IMR-90 (cell line): ENCODE results near the gene MCF2L2. TPM values are rescaled to one million over a fixed set of nuclear protein-coding genes. Genes with fewer than 3 reads are reported as not detected.

Experiments
- ATAC-seq: fragments of 200-7000 bp; cut with Tn5 transposase; 2 replicates; pipeline ENCODE4 v1.9.1; 2020; ENCODE audit warnings: low read depth, mild to moderate bottlenecking, moderate library complexity
- BruUV-seq: library from RNA; stranded (reverse); fragments of 400-500 nt; replicated peaks from 2 replicates; lab custom pipeline; 2021; lab: Mats Ljungman, UMichigan
- CTCF ChIA-PET: fragments of 300-600 bp; formaldehyde crosslinking; extraction: SDS; loops from one replicate; lab custom pipeline; 2021; ENCODE audit warnings: antibody characterized with exemption; lab: Yijun Ruan, JAX
- POLR2A ChIA-PET: fragments of 300-600 bp; sonication (Branson Sonifier 250); formaldehyde crosslinking; loops from one replicate; lab custom pipeline; 2022; ENCODE audit warnings: antibody characterized with exemption; ENCODE audit not compliant: unreplicated experiment; lab: Charles Lee
- DNase-seq: peaks from one replicate; pipeline ENCODE4 v3.0.0; 2013
- H2AFZ ChIP-seq: replicated peaks from 2 replicates; pipeline ENCODE3; 2013; ENCODE audit warnings: low read length, mild to moderate bottlenecking; ENCODE audit not compliant: poor library complexity
- H2AK5ac ChIP-seq: 2 replicates; pipeline ENCODE4 v1.6.1; 2013; ENCODE audit warnings: low read depth, low read length, inconsistent platforms
- H2AK9ac ChIP-seq: replicated peaks from 2 replicates; pipeline ENCODE3; 2013; ENCODE audit warnings: mild to moderate bottlenecking, low read depth, low read length, moderate library complexity; ENCODE audit not compliant: poor library complexity
- H2BK120ac ChIP-seq: 2 replicates; pipeline ENCODE4 v1.6.1; 2013; ENCODE audit warnings: low read depth, low read length, inconsistent platforms
- H2BK15ac ChIP-seq: 3 replicates; pipeline ENCODE4 v1.6.1; 2013; ENCODE audit warnings: low read depth, low read length, inconsistent platforms
- H2BK20ac ChIP-seq: 2 replicates; pipeline ENCODE4 v1.6.1; 2013; ENCODE audit warnings: low read depth, mild to moderate bottlenecking, inconsistent platforms, low read length, moderate library complexity
- H2BK5ac ChIP-seq: 2 replicates; pipeline ENCODE4 v1.6.1; 2013; ENCODE audit warnings: mild to moderate bottlenecking, low read depth, low read length, inconsistent platforms; ENCODE audit not compliant: poor library complexity, severe bottlenecking
- H3K14ac ChIP-seq: replicated peaks from 2 replicates; pipeline ENCODE4 v1.6.1; 2013; ENCODE audit warnings: low read depth, low read length, inconsistent platforms
- H3K18ac ChIP-seq: 2 replicates; pipeline ENCODE4 v1.6.1; 2013; ENCODE audit warnings: low read depth, low read length, control low read depth
- H3K23ac ChIP-seq: 2 replicates; pipeline ENCODE4 v1.6.1; 2013; ENCODE audit warnings: low read depth, low read length, inconsistent platforms
- H3K27ac ChIP-seq: 2 replicates; pipeline ENCODE4 v1.5.1; 2013; ENCODE audit warnings: mild to moderate bottlenecking, control low read depth, low read length; ENCODE audit not compliant: insufficient read depth
- H3K27me3 ChIP-seq: 2 replicates; pipeline ENCODE4 v1.6.1; 2013; ENCODE audit warnings: low read length; ENCODE audit not compliant: control insufficient read depth, insufficient read depth
- H3K36me3 ChIP-seq: 2 replicates; pipeline ENCODE4 v1.6.1; 2013; ENCODE audit warnings: low read length, mixed read lengths; ENCODE audit not compliant: control insufficient read depth, insufficient read depth
- H3K4ac ChIP-seq: 2 replicates; pipeline ENCODE4 v1.6.1; 2013; ENCODE audit warnings: low read depth, low read length, inconsistent platforms
- H3K4me1 ChIP-seq: 2 replicates; pipeline ENCODE4 v1.6.1; 2013; ENCODE audit warnings: low read length, mixed read lengths; ENCODE audit not compliant: control insufficient read depth, insufficient read depth
- H3K4me2 ChIP-seq: 2 replicates; pipeline ENCODE4 v1.6.1; 2013; ENCODE audit warnings: low read depth, mild to moderate bottlenecking, control low read depth, low read length, moderate library complexity
- H3K4me3 ChIP-seq: 2 replicates; pipeline ENCODE4 v1.5.1; 2013; ENCODE audit warnings: low read depth, mild to moderate bottlenecking, control low read depth, low read length, moderate library complexity; ENCODE audit not compliant: insufficient read depth
- H3K56ac ChIP-seq: 2 replicates; pipeline ENCODE4 v1.6.1; 2013; ENCODE audit warnings: low read length, inconsistent platforms; ENCODE audit not compliant: insufficient read depth; ENCODE audit errors: extremely low read depth
- H3K79me1 ChIP-seq, 2 experiments: 2 replicates each; pipeline ENCODE4 v1.6.1; 2013; ENCODE audit warnings: low read length in 2 of 2, inconsistent platforms in 1 of 2, low read depth in 1 of 2
- H3K9ac ChIP-seq: 2 replicates; pipeline ENCODE4 v1.6.1; 2013; ENCODE audit warnings: low read depth, low read length, control low read depth
- H3K9me1 ChIP-seq: 2 replicates; pipeline ENCODE4 v1.6.1; 2013; ENCODE audit warnings: low read length, inconsistent platforms; ENCODE audit not compliant: insufficient read depth
- H3K9me3 ChIP-seq: 2 replicates; pipeline ENCODE4 v1.6.1; 2013; ENCODE audit warnings: low read length; ENCODE audit not compliant: control insufficient read depth, insufficient read depth
- H4K20me1 ChIP-seq: 2 replicates; pipeline ENCODE4 v1.6.1; 2013; ENCODE audit warnings: low read length, inconsistent platforms; ENCODE audit not compliant: insufficient read depth
- H4K5ac ChIP-seq: 2 replicates; pipeline ENCODE4 v1.6.1; 2013; ENCODE audit warnings: mild to moderate bottlenecking, low read depth, low read length, control low read depth
- H4K8ac ChIP-seq, 2 experiments: 2 replicates each; pipeline ENCODE4 v1.6.1; 2013; ENCODE audit warnings: low read depth in 2 of 2, low read length in 2 of 2, control low read depth in 1 of 2, inconsistent platforms in 1 of 2
- H4K91ac ChIP-seq: 2 replicates; pipeline ENCODE4 v1.6.1; 2013; ENCODE audit warnings: low read depth, low read length, inconsistent platforms; ENCODE audit not compliant: insufficient read depth
- BHLHE40 ChIP-seq: fragments of 150-350 bp; IDR thresholded peaks from 2 replicates; pipeline ENCODE4 v1.6.1; 2016; ENCODE audit warnings: mild to moderate bottlenecking, low read depth, low read length
- CEBPB ChIP-seq: IDR thresholded peaks from 2 replicates; pipeline ENCODE4 v1.6.1; 2012; ENCODE audit warnings: low read depth, low read length, improper control_type of control experiment
- CHD1 ChIP-seq: IDR thresholded peaks from 2 replicates; pipeline ENCODE4 v1.6.1; 2012; ENCODE audit warnings: low read depth, low read length, improper control_type of control experiment
- MAZ ChIP-seq: IDR thresholded peaks from 2 replicates; pipeline ENCODE4 v1.6.1; 2012; ENCODE audit warnings: low read depth, mild to moderate bottlenecking, low read length, improper control_type of control experiment, moderate library complexity, borderline replicate concordance
- MXI1 ChIP-seq: IDR thresholded peaks from 2 replicates; pipeline ENCODE4 v1.6.1; 2012; ENCODE audit warnings: low read depth, mild to moderate bottlenecking, low read length, moderate library complexity, borderline replicate concordance
- POLR2A ChIP-seq: IDR thresholded peaks from 2 replicates; pipeline ENCODE4 v1.6.1; 2012; ENCODE audit warnings: mild to moderate bottlenecking, low read depth, low read length
- RAD21 ChIP-seq: IDR thresholded peaks from 2 replicates; pipeline ENCODE4 v1.6.1; 2012; ENCODE audit warnings: low read length, improper control_type of control experiment
- RCOR1 ChIP-seq: IDR thresholded peaks from 2 replicates; pipeline ENCODE4 v1.6.1; 2012; ENCODE audit warnings: mild to moderate bottlenecking, low read length, improper control_type of control experiment; ENCODE audit not compliant: insufficient replicate concordance
- RFX5 ChIP-seq: IDR thresholded peaks from 2 replicates; pipeline ENCODE4 v1.8.0; 2012; ENCODE audit warnings: low read depth, mild to moderate bottlenecking, low read length, moderate library complexity
- SMC3 ChIP-seq: fragments of 150-350 bp; IDR thresholded peaks from 2 replicates; pipeline ENCODE4 v1.6.1; 2016; ENCODE audit warnings: low read depth, mild to moderate bottlenecking, antibody characterized with exemption, low read length, moderate library complexity
- WGBS, 2 experiments: methylation state at CpG; one replicate each; pipeline versions ENCODE4 v1.1.5 to v1.1.7; 2013; ENCODE audit warnings: missing lambda C conversion rate in 2 of 2; ENCODE audit not compliant: insufficient read length in 1 of 2; ENCODE audit errors: extremely low coverage in 2 of 2; 5-methylcytosine and 5-hydroxymethylcytosine counted together
- dilution Hi-C: fragments of 300-500 bp; cut with HindIII; formaldehyde crosslinking; loops from one replicate; pipeline ENCODE4 v1.14.3; 2018; ENCODE audit warnings: low sequenced_read_pairs; ENCODE audit not compliant: unreplicated experiment
- in situ Hi-C: fragments of 300-500 bp; cut with MboI; formaldehyde crosslinking; loops from 3 replicates; pipeline ENCODE4 v1.14.3; 2019; ENCODE audit warnings: low sequenced_read_pairs, inconsistent platforms, mixed read lengths
- intact Hi-C: fragments of 100-400 bp; cut with micrococcal nuclease; formaldehyde crosslinking; loops from 2 replicates; pipeline ENCODE4 v1.10.0; 2022
- polyA plus RNA-seq, 3 experiments: library from polyadenylated mRNA; depleted of rRNA; stranded (reverse); fragments of >200 nt; gene quantifications; 2 replicates each; pipeline ENCODE4 v1.2.3, GENCODE V29; 2012; ENCODE audit warnings: low replicate concordance in 1 of 3
- total RNA-seq: library from RNA; depleted of rRNA; stranded (reverse); fragments of >200 nt; gene quantifications from 2 replicates; pipeline ENCODE4 v1.2.3, GENCODE V29; 2012
- TF ChIP-seq, protein P1 (sequence below): fragments of 150-350 bp; IDR thresholded peaks from 2 replicates; pipeline ENCODE4 v1.6.1; 2017; ENCODE audit warnings: mild to moderate bottlenecking, antibody characterized with exemption, low read length, low read depth
- TF ChIP-seq, protein P2 (sequence below): fragments of 150-350 bp; IDR thresholded peaks from 2 replicates; pipeline ENCODE4 v1.6.1; 2016; ENCODE audit warnings: low read depth, mild to moderate bottlenecking, low read length, moderate library complexity, borderline replicate concordance

The MCF2L2 gene
- total and polyA plus RNA-seq, 2 of the 4 experiments (the other 2 are of a cell fraction): under 0.01 TPM; not detected in 1

DNA sequence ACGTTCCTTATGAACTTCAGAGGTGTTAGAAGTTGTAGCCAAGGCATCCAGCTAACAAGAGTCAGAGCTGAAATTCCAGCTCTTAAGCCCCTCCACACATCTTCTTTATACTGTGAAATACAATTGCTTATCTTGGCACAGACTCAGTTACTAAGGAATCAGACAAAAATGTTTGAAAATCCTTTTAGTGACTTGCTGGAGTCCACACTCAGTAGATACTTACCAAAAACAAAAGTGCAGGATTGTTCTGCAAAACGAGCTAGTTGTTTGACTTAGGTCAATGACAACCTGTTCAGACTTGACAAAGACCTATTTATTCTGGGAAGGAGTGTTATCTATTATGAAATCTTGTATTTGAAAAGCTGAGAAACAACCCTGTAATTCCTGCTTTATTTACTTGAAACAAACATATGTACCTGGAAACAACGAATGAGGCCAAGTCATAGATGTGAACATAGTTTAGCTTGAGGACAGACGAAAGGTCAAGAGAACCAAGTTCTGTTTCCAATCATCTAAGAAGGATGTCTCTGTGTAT is 136.9 kb downstream of the MCF2L2 start:
- WGBS, 2 experiments: 80% methylated on average over 1 of the region's 4 CpGs; no CpG with 5 or more reads in 1 of the 2 experiments
- Histone ChIP-seq H3K18ac (no peak overlapping the region), H3K4me1 (peaks cover 12% of the 10 kb centered on the region), H3K9me1 (no peaks in the 10 kb centered on the region), H2BK120ac (no peak overlapping the region), H2BK20ac (no peak overlapping the region), H2AFZ (no peak overlapping the region), H3K9ac (no peak overlapping the region), H3K79me1 (no peaks in the 10 kb centered on the region), H4K20me1 (no peaks in the 10 kb centered on the region), H2BK5ac (no peak overlapping the region), H2BK15ac (no peak overlapping the region), H2AK5ac (0 out of 2 replicates have a peak overlapping the region, but pooled peaks have one; percentile 61), H4K91ac (no peak overlapping the region), H3K9me3 (no peaks in the 10 kb centered on the region), H4K5ac (no peak overlapping the region), H3K36me3 (no peaks in the 10 kb centered on the region), H2AK9ac (no peak overlapping the region), H3K23ac (no peak overlapping the region), H3K14ac (no peak overlapping the region; the same call in 1 of the 2 replicates), H3K27me3 (no peaks in the 10 kb centered on the region), H3K27ac (no peak overlapping the region), H3K56ac (no peak overlapping the region), H3K4me3 (no peak overlapping the region), H4K8ac (no peak overlapping the region), H3K4me2 (no peak overlapping the region), H3K4ac (no peak overlapping the region)
- dilution Hi-C loops: no loop called here
- peak; percentile 66 for DNase-seq
- in situ Hi-C loops: no loop called here
- POLR2A ChIA-PET: no interaction called here
- intact Hi-C loops: loop anchor here (2.0 kb wide), 1 partner anchor 35 kb away; no protein-coding TSS in a partner anchor
- BruUV-seq: no TSS peak
- no peak; the same call in none of the 2 replicates for ATAC-seq
- no peak for TF ChIP-seq MAZ
- no peak for TF ChIP-seq RFX5
- TF ChIP-seq, protein P1, sequence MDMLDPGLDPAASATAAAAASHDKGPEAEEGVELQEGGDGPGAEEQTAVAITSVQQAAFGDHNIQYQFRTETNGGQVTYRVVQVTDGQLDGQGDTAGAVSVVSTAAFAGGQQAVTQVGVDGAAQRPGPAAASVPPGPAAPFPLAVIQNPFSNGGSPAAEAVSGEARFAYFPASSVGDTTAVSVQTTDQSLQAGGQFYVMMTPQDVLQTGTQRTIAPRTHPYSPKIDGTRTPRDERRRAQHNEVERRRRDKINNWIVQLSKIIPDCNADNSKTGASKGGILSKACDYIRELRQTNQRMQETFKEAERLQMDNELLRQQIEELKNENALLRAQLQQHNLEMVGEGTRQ: no peak
- TF ChIP-seq RAD21: no peak
- no peak for TF ChIP-seq RCOR1
- no peak for TF ChIP-seq CHD1
- TF ChIP-seq BHLHE40: no peak
- TF ChIP-seq MXI1: no peak
- TF ChIP-seq CEBPB: no peak
- TF ChIP-seq SMC3: no peak
- TF ChIP-seq, protein P2, sequence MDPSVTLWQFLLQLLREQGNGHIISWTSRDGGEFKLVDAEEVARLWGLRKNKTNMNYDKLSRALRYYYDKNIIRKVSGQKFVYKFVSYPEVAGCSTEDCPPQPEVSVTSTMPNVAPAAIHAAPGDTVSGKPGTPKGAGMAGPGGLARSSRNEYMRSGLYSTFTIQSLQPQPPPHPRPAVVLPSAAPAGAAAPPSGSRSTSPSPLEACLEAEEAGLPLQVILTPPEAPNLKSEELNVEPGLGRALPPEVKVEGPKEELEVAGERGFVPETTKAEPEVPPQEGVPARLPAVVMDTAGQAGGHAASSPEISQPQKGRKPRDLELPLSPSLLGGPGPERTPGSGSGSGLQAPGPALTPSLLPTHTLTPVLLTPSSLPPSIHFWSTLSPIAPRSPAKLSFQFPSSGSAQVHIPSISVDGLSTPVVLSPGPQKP: no peak
- no peak for TF ChIP-seq POLR2A
- CTCF ChIA-PET: no interaction called here
